ENCODE results near the gene CYP27B1. TPM values are rescaled to one million over a fixed set of nuclear protein-coding genes. Genes with fewer than 3 reads are reported as not detected.

The CYP27B1 gene
- total and polyA plus RNA-seq, 11 donors, result 0.11 to 0.77 (median 0.19) TPM; not detected in 4

DNA sequence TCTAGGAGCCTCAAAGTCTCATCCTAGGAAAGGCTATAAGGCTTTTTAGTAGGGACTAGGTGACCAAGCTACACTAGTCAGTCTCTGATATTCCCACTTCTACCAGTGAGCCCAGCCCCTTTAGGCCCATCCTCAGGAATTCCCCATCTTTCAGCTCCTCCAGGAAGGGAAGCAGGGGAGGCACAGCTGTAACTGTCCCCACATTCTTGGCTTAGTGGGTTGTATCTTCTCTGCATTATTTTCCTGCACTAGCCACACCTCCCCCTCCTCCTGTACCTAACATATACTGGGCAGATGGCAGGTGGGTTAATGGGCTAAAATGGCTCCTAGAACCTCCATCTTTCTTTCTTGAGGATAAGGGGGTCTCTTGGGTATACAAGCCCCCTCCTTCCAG lies 424 bp upstream of the CYP27B1 start:
- peaks cover 10 to 46% (median 34%) of the 10 kb centered on the region in 12 donors for H3K4me1 ChIP-seq
- no peak for TF ChIP-seq POLR2A (IDR thresholded peaks at IDR 0.05)
- TF ChIP-seq, protein P1, sequence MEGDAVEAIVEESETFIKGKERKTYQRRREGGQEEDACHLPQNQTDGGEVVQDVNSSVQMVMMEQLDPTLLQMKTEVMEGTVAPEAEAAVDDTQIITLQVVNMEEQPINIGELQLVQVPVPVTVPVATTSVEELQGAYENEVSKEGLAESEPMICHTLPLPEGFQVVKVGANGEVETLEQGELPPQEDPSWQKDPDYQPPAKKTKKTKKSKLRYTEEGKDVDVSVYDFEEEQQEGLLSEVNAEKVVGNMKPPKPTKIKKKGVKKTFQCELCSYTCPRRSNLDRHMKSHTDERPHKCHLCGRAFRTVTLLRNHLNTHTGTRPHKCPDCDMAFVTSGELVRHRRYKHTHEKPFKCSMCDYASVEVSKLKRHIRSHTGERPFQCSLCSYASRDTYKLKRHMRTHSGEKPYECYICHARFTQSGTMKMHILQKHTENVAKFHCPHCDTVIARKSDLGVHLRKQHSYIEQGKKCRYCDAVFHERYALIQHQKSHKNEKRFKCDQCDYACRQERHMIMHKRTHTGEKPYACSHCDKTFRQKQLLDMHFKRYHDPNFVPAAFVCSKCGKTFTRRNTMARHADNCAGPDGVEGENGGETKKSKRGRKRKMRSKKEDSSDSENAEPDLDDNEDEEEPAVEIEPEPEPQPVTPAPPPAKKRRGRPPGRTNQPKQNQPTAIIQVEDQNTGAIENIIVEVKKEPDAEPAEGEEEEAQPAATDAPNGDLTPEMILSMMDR (IDR thresholded peaks at IDR 0.05), result no peak
- H3K27ac ChIP-seq, result no peak overlapping the region
- H3K4me3 ChIP-seq, result no peak overlapping the region
- H3K27me3 ChIP-seq, result peaks cover 9 to 45% (median 37%) of the 10 kb centered on the region in 9 donors
- ATAC-seq (no peak), DNase-seq (no peak)
- H3K9me3 ChIP-seq, result no peaks in the 10 kb centered on the region
- intact Hi-C loops (cut with DNase I), result no loop called here
- H3K36me3 ChIP-seq, result peaks cover 0 to 24% (median 4%) of the 10 kb centered on the region in 9 donors

DNA sequence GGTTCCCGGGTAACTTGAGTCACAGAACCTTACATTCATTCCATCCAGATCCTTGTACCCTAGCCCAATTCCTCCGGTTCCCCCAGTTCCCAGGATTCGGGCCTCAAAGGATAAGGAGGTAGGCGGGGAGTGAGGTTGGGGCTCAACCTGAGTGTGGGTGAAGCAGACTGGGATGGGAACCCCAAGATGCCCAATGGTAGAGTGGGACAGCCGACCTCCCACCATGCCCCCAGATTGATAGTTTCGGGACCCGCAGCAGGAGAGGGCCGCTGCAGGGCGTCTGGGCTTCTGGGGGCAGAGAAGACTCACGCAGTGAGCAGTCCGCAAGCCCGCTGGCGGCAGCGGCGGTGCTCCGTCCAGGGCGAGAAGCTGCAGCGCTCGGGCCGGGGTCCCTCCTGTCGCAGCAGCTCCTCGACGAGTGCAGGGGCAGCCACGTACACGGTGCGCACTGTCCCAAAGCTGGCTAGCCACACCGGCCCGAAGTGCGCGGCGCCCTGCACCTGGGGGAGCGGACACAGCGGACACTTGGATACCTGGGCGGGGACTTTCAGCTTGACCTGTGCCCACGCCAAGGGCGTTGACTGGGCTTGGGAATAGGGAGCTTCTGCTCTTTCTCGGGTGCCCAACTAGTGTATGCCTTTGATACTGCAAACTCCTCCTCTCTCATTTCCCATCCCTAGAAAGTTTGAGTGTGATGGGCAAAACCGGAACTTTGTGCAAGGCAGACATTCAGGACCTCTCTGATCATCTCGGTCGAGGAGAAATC lies 997 bp downstream of the CYP27B1 start:
- Histone ChIP-seq H3K4me1 (peaks cover 10 to 39% (median 27%) of the 10 kb centered on the region in 12 donors), H3K27me3 (peaks cover 9 to 47% (median 37%) of the 10 kb centered on the region in 9 donors), H3K9me3 (no peaks in the 10 kb centered on the region), H3K4me3 (peak overlapping the region in 10 of 12 donors; percentile 12 to 61 (median 40)), H3K27ac (no peak overlapping the region), H3K36me3 (peaks cover 0 to 24% (median 4%) of the 10 kb centered on the region in 9 donors)
- WGBS, 4 donors, result 3 to 7% (median 4%) methylated on average over 35 to 40 of the region's 40 CpGs
- DNase-seq (no peak), ATAC-seq (peak in 2 of 4 donors; percentile 10)
- TF ChIP-seq, protein P1 (IDR thresholded peaks at IDR 0.05), result no peak
- no peak for TF ChIP-seq POLR2A (IDR thresholded peaks at IDR 0.05)
- intact Hi-C loops (cut with DNase I), result no loop called here

DNA sequence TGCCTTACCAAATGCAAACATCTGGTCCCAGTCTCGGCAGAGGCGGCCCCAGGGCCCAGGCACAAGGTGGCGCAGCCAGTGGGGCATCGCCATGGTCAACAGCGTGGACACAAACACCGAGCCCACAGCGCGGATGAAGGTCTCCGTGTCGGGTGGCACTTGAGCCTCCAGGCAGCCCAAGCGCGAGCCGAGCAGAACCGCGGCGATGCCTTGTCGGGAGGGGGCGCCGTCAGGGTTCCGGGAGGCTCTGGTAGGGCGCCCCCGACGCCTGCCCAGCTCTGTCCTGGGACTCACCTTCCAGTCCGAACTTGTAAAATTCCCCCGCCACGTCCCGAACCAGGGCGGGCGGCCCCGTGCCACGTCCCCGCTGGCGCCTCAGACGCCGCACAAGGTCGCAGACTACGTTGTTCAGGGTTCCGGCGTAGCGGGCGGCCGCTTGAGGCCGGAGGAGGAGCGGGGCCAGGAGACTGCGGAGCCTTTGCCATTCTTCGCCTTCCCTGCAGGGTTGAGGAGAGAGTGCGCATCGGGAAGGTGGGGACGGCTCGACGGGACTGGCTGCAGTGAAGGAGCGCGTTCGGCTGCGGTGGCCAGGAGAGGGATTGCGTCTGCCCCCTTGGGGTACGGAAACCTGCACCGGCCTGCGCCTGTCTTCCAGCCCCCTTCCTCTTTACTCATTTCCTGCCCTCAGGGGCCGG lies 1.7 kb downstream of the CYP27B1 start:
- 0 to 2% (median 1%) methylated on average over 4 to 60 of the region's 60 CpGs for WGBS, 4 donors
- DNase-seq (peak in 1 of 5 donors; percentile 75), ATAC-seq (peak in 3 of 4 donors; percentile 33 to 57 (median 35))
- Histone ChIP-seq H3K4me1 (peaks cover 10 to 35% (median 25%) of the 10 kb centered on the region in 12 donors), H3K27me3 (peaks cover 9 to 47% (median 37%) of the 10 kb centered on the region in 9 donors), H3K27ac (no peak overlapping the region), H3K4me3 (peak overlapping the region; percentile 3 to 61 (median 38)), H3K36me3 (peaks cover 0 to 18% (median 4%) of the 10 kb centered on the region in 9 donors), H3K9me3 (no peaks in the 10 kb centered on the region)
- TF ChIP-seq POLR2A (IDR thresholded peaks at IDR 0.05), result no peak
- TF ChIP-seq, protein P1 (IDR thresholded peaks at IDR 0.05), result peak in 7 of 12 donors; percentile 7 to 49 (median 31)
- intact Hi-C loops (cut with DNase I), result no loop called here

DNA sequence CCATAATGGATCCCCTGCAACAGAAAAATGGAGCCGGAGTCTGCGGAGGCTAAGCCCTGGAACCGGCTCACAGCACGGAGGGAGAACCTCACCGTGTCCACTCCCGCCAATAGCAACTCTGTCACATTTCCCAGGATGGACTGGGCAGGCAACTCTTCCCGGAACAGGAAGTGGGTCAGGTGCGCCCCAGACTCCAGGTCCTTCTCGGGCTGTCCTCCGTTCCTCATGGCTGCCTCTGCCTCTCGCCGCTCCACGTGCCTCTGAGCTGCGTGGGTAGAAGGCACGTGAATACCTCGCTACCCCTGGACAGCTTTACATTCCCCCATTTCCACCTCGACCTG lies 2.2 kb downstream of the CYP27B1 start:
- TF ChIP-seq, protein P1 (IDR thresholded peaks at IDR 0.05), result no peak
- no peak for TF ChIP-seq POLR2A (IDR thresholded peaks at IDR 0.05)
- Histone ChIP-seq H3K4me1 (peaks cover 10 to 35% (median 25%) of the 10 kb centered on the region in 12 donors), H3K36me3 (peaks cover 0 to 13% (median under 1%) of the 10 kb centered on the region in 9 donors), H3K4me3 (peak overlapping the region in 11 of 12 donors; percentile 3 to 61 (median 38)), H3K9me3 (no peaks in the 10 kb centered on the region), H3K27me3 (peaks cover 9 to 47% (median 37%) of the 10 kb centered on the region in 9 donors), H3K27ac (no peak overlapping the region)
- DNase-seq (no peak), ATAC-seq (no peak)
- WGBS, 4 donors, result 17 to 31% (median 17%) methylated on average over 10 to 17 of the region's 17 CpGs
- intact Hi-C loops (cut with DNase I), result no loop called here
